ENCODE measurements around the gene RPL38.

DNA sequence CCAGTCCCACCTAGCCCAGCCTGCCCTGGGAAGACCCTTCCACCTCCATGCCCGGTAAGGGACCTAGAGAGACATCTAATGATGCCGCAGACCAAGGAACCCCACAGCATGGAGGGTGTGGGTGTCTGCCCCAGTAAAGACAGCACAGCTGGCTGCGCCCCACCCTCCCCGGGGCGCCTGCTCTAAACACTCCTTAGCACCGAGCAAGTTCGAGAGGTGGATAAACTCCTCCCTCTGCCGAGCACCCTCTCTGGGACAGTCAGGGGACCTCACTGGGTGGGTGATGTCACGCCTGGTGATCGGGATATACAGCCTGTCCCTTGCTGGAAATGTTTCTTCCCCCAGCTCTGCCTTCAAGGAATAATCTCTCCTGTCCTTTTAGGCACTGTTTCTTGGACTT, 53.8 kb downstream of the RPL38 start:
- TF ChIP-seq POLR2A (IDR thresholded peaks at IDR 0.05) = no peak
- TF ChIP-seq, protein P1, sequence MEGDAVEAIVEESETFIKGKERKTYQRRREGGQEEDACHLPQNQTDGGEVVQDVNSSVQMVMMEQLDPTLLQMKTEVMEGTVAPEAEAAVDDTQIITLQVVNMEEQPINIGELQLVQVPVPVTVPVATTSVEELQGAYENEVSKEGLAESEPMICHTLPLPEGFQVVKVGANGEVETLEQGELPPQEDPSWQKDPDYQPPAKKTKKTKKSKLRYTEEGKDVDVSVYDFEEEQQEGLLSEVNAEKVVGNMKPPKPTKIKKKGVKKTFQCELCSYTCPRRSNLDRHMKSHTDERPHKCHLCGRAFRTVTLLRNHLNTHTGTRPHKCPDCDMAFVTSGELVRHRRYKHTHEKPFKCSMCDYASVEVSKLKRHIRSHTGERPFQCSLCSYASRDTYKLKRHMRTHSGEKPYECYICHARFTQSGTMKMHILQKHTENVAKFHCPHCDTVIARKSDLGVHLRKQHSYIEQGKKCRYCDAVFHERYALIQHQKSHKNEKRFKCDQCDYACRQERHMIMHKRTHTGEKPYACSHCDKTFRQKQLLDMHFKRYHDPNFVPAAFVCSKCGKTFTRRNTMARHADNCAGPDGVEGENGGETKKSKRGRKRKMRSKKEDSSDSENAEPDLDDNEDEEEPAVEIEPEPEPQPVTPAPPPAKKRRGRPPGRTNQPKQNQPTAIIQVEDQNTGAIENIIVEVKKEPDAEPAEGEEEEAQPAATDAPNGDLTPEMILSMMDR (IDR thresholded peaks at IDR 0.05) = no peak
- TF ChIP-seq EP300 (IDR thresholded peaks at IDR 0.05) = no peak

Measured in suprapubic skin (tissue), 3 donors.